Glomerular visceral epithelial cell (primary cell): ENCODE data around the gene REC8.

Source experiments
- DNase-seq: peaks from one replicate; pipeline ENCODE4 v3.0.0-alpha.2; 2016; ENCODE audit errors: extremely low spot score

Gene REC8, protein sequence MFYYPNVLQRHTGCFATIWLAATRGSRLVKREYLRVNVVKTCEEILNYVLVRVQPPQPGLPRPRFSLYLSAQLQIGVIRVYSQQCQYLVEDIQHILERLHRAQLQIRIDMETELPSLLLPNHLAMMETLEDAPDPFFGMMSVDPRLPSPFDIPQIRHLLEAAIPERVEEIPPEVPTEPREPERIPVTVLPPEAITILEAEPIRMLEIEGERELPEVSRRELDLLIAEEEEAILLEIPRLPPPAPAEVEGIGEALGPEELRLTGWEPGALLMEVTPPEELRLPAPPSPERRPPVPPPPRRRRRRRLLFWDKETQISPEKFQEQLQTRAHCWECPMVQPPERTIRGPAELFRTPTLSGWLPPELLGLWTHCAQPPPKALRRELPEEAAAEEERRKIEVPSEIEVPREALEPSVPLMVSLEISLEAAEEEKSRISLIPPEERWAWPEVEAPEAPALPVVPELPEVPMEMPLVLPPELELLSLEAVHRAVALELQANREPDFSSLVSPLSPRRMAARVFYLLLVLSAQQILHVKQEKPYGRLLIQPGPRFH

DNA sequence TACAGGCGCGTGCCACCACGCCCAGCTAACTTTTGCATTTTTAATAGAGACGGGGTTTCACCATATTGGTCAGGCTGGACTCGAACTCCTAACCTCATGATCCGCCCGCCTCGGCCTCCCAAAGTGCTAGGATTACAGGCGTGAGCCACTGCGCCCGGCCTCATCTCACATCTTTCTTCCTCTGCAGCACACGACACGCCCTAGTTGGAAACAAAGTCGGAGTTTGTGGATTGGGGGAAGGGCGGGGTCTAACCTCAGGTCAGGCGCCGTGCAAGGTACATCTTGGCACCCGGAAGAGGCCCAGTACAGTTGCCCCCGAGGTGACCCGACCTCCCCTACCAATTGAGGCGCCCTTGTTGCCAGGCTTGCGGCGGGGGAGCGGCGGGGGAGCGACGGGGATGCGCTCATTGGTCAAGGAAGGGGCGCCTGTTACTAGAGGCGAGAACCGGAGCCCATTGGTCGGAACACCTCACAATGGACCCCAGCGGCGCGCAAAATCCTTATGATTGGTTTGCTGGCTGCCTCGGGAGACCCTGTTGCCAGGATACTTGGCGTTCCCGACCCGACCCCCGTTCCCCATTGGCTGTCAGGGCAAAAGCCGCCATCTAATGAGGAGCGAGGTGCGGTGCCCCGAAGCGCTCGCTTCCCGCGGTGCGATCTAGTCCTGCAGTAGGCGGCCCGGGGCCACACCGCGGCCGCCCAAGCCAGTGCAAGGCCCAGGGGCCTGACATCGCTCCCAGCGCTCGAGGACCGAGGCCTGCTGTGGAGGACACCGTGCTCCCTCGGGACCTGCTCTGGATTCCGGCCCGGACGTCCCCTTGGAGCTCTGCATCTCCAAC, at the start of gene REC8:
TSS of gene REC8 (plus strand) at position 659 of the 839 bp plus-strand sequence. CDS start 473 bp downstream, outside the sequence.
- no peak for DNase-seq

DNA sequence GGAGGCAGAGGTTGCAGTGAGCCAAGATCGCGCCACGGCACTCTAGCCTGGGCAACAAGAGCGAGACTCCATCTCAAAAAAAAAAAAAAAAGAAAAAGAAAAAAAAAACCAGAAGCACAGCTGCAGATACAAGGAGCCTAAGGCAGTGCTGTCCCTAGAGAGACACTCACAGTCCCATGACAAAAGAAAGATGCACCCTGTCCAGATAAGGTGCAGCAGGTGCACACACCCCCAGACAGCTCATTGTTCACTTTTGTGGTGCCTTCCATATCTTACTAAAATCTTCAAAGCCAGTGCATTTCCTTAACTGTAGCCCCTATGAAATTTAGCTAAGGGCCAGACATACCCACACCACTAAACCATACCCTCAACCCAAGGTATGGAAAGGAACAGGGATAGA, 49.5 kb upstream of the REC8 start:
- DNase-seq = no peak

DNA sequence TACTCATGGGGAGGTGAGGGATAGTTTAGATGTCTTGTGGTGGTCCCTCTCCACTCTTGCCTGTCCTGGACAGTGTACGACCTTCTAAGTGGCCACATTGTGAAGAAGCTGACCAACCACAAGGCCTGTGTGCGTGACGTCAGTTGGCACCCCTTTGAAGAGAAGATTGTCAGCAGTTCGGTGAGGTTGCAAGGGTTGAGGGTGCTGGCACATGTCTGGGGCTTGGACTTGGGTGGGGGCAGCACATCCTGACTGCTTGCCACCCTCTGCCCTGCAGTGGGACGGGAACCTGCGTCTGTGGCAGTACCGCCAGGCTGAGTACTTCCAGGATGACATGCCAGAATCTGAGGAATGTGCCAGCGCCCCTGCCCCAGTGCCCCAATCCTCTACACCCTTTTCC, 49.0 kb upstream of the REC8 start:
- DNase-seq = no peak

DNA sequence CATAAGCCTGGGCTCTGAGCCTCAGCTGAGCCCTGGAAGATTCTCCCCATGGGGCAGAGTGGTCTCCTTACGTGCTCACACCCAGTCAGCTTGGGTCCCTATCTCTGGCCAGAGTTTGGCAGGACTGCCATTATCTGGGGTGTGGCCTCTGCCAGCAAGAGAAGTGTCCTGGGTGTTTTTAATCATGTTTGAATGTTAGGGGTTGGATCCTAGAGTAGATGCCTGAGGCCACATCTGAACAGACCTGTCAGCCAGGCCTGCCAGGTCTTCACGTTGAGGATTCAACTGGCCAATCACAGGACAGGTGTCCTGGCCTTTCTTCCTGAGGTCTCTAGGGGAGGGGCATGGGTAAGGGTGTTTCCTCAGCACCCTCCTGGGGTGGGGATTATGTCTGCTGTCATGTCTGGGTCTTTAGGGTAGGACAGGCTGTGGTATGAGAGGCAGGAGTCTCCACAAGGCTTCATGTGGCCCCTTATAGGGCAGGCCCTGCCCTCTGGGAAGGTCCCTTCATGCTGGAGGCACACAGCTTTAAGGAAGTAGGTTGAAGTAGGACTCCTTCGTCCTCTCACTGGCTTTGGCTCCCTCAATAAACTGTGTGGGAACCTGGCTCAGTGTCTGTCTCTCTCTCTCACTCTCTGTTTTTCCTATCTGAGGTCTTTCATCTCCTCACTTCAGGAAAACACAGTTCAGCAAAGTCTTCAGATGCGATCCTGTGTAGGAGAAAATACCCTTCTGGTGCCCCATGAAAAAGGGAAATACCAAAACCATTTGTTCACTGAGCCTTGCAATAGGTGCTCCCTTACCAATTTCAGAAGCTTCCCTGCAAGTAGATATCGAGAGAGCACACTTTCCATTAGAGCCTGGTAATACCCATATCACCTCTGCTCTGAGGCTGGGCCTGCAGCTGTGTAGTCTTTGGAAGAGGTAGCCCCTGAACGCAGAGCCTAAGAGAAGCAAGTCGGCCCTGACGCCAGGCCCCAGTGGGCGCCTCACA, 48.2 kb upstream of the REC8 start:
- no peak for DNase-seq

DNA sequence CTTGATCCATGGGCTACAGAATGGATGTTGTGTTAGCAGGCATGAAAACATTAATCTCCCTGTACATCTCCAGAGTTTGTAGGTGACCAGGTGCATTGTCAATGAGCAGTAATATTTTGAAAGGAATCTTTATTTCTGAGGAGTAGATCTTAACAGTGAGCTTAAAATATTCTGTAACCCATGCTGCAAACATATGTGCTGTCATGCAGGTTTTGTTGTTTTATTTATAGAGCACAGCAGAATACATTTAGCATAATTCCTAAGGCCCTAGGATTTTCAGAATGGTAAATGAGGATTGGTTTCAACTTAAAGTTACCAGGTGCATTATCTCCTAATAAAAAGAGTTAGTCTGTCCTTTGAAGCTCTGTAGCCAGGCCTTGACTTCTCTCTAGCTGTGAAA, 44.9 kb upstream of the REC8 start:
- no peak for DNase-seq

DNA sequence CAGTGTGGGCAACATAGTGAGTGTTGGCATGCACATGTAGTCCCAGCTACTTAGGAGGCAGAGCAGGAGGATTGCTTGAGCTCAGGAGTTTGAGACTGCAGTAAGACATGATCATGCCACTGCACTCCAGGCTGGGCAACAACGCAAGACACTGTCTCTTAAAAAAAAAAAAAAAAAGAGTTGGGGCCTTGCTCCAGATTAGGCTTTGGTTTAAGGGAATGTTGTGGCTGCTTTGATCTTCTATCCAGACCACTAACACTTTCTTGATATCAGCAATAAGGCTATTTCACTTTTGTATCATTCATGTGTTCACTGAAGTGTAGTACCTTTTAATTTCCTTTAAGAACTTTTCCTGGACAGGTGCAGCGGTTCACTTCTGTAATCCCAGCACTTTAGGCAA, 44.2 kb upstream of the REC8 start:
- DNase-seq = no peak

DNA sequence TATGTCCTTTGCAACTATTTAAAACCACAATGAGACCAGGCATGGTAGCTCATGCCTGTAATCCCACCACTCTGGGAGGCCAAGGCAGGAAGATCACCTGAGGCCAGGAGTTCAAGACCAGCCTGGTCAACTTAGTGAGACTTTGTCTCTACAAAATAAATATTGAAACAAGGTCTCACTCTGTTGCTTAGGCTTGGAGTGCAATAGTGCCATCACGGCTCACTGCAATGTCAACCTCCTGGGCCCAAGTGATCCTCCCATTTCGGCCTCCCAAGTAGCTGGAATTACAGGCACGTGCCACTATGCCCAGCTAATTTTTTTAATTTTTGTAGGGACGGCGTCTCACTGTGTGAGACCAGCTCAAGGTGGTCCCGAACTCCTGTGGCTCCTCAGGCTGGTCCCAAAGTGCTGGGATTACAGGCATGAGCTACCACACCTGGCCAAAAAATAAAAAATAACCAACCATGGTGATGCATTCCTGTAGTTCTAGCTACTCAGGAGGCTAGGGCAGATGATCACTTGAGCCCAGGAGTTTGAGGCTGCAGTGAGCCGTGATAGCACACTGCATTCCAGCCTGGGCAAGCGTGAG, 42.4 kb upstream of the REC8 start:
- DNase-seq = no peak

DNA sequence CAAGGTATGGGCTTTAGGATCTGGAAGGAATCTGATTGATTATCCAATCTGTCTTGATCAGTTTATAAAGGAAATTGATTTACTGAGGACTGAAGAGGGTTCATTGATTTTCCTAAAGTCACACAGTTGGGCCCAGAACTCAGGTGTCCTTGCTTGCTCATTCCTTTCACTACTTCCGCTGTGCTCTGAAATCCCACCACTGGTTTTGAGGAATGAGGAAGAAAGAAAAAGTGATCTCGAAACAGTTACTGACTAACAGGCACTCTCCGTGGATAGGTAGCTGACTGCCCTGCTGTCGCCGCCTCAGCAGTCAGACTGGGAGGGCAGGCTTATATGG, 41.5 kb upstream of the REC8 start, which contains the start of gene FITM1:
TSS of gene FITM1 (plus strand) at position 280 of the 337 bp plus-strand sequence. CDS start 905 bp downstream, outside the sequence.
- DNase-seq = no peak

DNA sequence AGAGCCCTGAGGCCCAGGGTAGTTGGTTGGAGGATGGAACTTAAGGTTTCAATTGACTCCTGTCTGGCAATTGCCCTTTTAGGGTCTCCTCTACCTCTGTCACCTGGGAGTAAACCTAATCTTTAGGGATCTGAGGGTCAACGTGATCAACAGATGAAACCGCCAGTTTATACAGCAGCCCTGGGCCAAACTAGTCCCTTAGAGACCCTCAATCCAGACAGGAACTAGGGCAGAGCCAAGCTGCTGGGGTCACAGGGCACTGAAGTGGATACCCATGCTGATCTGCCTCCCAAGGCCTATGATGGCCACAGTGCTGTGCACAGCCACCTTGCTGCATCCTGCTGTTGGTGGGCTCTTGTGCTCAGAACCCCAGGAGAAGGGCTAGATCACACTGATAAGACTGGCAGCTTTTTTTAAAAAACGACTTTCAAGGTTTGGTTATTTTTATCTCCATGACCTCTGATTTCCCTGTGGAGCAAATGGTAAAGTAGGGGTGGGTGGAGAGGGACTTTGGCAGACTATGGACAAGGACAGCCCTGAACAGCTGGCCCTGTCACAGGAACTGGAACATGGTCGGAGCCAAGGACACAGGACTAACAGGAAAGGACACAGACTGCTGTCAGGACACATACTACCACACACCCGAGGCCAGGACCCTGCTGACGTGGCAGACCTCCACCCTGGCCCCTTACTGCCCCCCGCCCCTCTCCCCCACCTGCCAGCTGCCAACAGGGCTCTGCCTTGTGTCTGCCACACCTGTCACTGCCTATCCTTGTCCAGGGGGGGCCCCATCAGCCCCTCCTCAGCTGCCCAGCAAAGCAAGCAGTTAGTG, 40.9 kb upstream of the REC8 start:
- no peak for DNase-seq

DNA sequence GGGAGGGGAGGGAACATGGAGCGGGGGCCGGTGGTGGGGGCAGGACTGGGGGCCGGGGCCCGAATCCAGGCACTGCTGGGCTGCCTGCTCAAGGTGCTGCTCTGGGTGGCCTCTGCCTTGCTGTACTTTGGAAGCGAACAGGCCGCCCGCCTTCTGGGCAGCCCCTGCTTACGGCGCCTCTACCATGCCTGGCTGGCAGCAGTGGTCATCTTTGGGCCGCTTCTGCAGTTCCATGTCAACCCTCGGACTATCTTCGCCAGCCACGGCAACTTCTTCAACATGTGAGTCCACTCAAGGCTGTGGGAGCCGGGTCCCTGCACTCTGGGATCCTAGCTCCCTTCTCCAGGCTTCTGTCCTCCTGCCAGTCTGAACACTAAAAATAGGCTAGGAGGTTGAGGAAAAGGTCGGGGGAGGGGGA, 40.3 kb upstream of the REC8 start:
- DNase-seq = no peak

DNA sequence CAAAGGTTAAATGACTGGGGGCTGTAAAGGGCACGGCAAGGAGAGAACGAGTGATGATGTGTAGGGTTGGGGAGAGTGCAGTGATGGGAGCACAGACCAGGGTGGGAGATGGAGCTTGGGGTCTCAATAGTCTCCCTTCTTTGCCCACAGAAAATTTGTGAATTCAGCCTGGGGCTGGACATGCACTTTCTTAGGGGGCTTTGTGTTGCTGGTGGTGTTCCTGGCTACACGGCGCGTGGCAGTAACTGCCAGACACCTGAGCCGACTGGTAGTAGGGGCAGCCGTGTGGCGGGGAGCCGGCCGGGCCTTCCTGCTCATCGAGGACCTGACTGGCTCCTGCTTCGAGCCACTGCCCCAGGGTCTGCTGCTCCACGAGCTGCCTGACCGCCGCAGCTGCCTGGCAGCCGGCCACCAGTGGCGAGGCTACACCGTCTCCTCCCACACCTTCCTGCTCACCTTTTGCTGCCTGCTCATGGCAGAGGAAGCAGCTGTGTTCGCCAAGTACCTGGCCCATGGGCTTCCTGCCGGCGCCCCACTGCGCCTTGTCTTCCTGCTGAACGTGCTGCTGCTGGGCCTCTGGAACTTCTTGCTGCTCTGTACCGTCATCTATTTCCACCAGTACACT, 39.7 kb upstream of the REC8 start:
- DNase-seq = no peak

DNA sequence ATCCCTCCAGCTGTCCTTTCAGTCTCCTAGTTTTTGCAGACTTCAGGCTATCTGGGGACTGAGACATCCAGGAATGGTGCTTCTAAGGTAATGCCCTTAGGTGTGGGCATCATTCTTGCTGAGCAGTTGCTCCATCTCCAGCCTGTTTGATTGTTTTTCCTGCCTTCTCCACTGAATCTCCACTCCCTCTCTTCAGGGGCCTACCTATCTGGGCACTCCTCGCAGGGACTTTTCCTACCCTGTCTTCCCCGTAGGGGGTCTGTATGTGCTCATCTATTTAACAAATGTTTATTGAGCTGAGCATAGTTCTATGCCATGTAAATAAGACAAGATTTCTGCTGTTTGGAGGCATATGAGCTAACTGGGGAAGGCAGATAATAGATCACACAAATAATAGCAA, 38.9 kb upstream of the REC8 start:
- DNase-seq = no peak

DNA sequence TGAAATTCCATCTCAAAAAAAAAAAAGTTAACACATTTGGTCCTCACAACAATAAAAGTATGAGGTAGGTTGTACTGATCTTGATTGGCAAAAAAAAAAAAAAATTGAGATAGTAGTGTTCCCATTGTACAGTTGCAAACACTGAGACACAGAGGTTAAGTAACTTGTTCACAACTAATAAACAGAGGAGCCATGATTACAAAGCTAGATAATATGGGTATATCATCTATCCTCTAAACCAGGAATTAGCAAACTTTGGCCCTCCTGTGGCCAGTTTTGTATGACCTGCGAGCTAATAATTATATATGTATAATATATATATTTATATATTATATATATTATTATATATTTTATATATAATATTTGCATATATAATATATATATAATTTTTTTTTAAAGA, 38.1 kb upstream of the REC8 start:
- DNase-seq = no peak

DNA sequence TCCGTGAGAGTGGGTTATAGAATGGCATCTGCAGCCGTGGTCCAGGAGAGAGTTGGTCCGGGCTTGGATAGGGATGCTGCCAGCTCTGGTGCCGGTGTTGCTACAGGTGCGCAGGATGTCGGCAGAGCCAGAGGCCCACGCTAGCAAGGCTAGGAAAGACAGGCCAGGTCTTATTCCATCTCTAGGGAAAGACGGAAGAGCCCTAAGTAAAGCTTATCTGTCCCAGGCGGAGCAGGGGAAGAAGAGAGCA, 36.4 kb upstream of the REC8 start:
- DNase-seq = no peak

DNA sequence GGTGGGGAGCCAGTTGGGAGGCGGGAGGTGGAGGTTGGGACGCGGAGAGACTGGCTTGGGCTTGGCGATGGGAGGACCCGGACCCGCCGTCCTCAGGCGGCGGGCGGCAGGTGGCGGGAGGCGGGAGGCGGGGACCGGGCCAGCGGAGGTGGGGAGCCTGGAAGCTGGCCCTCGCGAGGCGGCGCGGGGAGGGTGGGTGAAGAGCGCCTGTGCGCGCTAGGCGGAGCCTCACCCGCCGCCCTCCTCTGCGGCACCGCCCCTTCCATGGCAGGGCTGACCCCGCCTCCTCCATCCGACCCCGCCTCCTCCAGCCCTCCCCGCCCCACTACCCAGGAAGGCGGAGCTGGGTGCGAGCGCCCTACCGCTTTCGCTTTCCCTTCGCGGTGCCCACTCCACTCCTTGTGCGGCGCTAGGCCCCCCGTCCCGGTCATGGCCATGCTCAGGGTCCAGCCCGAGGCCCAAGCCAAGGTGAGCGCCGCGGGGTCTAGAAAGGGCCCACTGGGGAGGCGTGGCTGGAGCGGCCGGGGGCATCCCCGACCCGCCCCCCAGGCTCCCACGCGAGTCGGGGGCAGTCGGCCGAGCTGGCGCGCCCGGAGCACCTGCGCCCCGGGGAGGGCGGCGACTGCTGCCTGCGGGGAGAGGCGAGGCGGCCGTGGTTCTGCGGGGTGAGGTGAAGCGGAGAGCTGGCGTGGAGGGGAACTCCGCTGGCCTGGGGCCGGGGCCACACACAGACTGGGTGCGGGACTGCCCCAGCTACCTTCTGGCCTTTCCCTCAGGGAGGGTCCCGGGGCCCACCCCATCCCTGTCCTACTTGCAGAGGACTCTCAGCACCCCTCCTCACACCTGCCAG, 35.8 kb upstream of the REC8 start, which contains the start of gene PSME1:
TSS of gene PSME1 (plus strand) at position 361 of the 850 bp plus-strand sequence. CDS start at position 430, 69 bp downstream.
- peak; percentile 94 for DNase-seq

DNA sequence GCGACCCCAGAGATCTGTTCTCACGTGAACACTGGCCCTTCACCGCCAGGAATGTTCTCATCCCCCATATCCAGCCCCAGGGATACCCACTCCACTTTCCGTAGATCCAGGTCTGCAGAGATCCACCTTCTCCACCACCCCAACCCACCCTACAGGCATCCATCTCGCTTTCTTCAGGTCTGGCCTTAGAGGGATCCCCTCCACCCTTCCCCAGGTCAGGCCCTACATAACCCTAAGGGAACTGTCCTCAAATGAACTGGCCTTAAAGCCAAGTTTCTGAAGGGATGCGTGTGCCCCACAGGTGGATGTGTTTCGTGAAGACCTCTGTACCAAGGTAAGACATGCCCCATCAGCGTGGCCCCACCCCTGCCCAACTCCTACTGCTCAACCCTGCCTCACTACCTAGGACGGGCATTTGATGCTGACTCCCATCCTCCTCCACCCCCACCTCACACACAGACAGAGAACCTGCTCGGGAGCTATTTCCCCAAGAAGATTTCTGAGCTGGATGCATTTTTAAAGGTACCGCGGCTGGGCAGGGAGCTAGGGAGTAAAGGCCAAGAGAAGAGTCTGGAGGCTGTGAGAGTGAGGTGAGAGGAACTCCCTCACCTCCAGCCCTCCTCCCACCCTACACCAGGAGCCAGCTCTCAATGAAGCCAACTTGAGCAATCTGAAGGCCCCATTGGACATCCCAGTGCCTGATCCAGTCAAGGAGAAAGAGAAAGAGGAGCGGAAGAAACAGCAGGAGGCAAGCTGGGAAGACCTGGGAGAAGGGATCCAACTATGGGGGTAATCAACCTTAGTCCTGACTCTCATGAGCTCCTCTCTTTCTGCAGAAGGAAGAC, 35.0 kb upstream of the REC8 start:
- DNase-seq = peak; percentile 10

DNA sequence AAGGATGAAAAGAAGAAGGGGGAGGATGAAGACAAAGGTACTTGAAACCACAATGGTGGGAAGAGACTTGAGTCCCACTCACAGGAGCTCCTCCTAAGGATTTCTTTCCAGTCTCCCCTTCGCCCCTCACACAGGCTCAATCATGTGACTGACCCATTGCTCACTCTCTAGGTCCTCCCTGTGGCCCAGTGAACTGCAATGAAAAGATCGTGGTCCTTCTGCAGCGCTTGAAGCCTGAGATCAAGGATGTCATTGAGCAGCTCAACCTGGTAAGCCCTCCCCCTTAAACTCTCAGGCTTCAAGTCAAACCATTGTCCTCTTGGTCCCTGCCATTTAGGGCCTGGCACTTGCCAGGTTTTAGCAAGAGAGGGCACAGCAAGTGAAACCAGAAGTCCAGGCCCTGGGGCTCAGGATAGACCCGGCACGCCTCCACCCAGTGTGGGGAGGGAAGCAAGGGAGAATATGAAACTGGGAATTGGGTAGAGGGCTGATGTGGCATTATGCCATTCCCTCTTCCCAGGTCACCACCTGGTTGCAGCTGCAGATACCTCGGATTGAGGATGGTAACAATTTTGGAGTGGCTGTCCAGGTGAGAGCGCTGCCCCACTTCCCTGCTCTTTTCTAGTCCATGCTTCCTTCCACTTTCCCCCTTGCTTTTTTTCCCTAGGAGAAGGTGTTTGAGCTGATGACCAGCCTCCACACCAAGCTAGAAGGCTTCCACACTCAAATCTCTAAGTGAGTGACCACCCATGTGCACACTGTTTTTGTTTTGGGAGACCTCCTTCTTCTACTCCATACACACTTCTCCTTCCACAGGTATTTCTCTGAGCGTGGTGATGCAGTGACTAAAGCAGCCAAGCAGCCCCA, 34.1 kb upstream of the REC8 start:
- DNase-seq = no peak
